ENCODE data around the gene FAM193B.

DNA sequence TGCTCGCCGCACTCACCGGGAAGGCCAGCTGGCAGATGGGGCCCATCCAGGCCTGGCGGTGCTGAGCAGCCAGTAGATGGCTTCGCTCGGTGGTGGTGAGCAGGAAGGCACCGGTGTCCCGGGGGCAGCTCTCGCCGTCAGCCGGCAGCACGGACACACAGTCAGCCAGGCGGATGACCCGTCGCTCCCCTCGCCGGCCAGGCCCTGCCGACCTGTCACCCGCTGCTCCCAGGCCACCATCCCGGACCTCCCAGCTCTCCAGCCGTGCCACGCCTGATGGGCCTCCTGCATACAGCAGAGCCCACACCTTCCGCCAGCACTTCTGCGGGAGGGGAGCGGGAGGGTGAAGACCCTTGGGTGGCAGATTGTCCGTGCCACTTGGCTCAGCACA, 46.1 kb downstream of the FAM193B start:
- TF ChIP-seq POLR2AphosphoS5 (IDR thresholded peaks at IDR 0.05; ENCODE audit: low read depth, low read length) (no peak), POLR2A (IDR thresholded peaks at IDR 0.05; ENCODE audit: low read depth, low read length) (no peak), TAF1 (IDR thresholded peaks at IDR 0.05; ENCODE audit: borderline replicate concordance, low read depth, low read length) (no peak)
